SU-DHL-6 (cell line): ENCODE data around the gene ARHGAP5.

Source experiments
- EZH2phosphoT487 ChIP-seq: fragments of 200-600 bp; sonication (generic), shearing (Covaris generic); conservative IDR thresholded peaks from 2 replicates; pipeline ENCODE4 v1.6.1; 2018; ENCODE audit warnings: mild to moderate bottlenecking, antibody characterized with exemption, low read length, moderate library complexity, mixed read lengths
- TF ChIP-seq, protein P1 (sequence below): fragments of 200-600 bp; sonication (generic); IDR thresholded peaks from one replicate; pipeline ENCODE4 v1.5.1; 2017; ENCODE audit warnings: antibody characterized with exemption, mild to moderate bottlenecking, low read length, moderate library complexity; ENCODE audit not compliant: insufficient read depth, poor library complexity, severe bottlenecking

DNA sequence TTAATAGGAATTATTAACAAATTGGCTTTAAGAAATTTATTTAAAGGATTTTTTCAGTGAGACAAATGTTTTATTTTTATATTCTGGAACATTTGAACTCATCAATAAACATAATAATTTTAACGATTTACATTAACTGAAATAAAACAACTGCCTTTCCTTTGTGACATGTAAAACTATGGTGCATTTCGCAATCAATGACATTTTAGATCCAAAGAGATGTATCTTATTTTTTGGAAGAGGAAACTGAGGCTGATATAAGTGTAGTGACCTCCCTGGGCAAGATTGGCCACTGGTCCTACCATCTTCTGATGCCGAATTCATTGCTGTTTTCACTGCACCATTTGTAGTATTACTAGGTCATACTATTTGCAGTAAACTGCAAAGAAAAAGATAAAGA, 128.4 kb downstream of the ARHGAP5 start:
- TF ChIP-seq EZH2phosphoT487: no peak
- TF ChIP-seq, protein P1, sequence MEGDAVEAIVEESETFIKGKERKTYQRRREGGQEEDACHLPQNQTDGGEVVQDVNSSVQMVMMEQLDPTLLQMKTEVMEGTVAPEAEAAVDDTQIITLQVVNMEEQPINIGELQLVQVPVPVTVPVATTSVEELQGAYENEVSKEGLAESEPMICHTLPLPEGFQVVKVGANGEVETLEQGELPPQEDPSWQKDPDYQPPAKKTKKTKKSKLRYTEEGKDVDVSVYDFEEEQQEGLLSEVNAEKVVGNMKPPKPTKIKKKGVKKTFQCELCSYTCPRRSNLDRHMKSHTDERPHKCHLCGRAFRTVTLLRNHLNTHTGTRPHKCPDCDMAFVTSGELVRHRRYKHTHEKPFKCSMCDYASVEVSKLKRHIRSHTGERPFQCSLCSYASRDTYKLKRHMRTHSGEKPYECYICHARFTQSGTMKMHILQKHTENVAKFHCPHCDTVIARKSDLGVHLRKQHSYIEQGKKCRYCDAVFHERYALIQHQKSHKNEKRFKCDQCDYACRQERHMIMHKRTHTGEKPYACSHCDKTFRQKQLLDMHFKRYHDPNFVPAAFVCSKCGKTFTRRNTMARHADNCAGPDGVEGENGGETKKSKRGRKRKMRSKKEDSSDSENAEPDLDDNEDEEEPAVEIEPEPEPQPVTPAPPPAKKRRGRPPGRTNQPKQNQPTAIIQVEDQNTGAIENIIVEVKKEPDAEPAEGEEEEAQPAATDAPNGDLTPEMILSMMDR: no peak
